Peyer's patch (tissue), 4 donors: ENCODE measurements around the gene AGPAT2.

Experiments
- POLR2A ChIP-seq, 2 donors: fragments of 450-650 bp; IDR thresholded peaks; one replicate each; pipeline ENCODE4 v1.5.1; 2017; ENCODE audit warnings: antibody characterized with exemption in 2 of 2, mild to moderate bottlenecking in 2 of 2, moderate library complexity in 2 of 2
- TF ChIP-seq, protein P1 (sequence below), 6 experiments: fragments of 450-650 bp in 4 of 6; fragments of 200-600 bp in 2 of 6; sonication (generic) in 1 of 6; IDR thresholded peaks; one replicate each; pipeline ENCODE4 v1.5.1; 2017 to 2019; ENCODE audit warnings: antibody characterized with exemption in 6 of 6, mild to moderate bottlenecking in 3 of 6, moderate library complexity in 1 of 6

DNA sequence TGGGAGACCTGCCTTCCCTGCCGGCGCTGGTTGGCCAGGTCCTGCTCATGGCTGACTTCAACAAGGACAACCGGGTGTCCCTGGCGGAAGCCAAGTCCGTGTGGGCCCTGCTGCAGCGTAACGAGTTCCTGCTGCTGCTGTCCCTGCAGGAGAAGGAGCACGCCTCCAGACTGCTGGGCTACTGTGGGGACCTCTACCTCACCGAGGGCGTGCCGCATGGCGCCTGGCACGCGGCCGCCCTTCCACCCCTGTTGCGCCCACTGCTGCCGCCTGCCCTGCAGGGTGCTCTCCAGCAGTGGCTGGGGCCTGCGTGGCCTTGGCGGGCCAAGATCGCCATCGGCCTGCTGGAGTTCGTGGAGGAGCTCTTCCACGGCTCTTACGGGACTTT lies 35.7 kb upstream of the AGPAT2 start:
- TF ChIP-seq, protein P1, sequence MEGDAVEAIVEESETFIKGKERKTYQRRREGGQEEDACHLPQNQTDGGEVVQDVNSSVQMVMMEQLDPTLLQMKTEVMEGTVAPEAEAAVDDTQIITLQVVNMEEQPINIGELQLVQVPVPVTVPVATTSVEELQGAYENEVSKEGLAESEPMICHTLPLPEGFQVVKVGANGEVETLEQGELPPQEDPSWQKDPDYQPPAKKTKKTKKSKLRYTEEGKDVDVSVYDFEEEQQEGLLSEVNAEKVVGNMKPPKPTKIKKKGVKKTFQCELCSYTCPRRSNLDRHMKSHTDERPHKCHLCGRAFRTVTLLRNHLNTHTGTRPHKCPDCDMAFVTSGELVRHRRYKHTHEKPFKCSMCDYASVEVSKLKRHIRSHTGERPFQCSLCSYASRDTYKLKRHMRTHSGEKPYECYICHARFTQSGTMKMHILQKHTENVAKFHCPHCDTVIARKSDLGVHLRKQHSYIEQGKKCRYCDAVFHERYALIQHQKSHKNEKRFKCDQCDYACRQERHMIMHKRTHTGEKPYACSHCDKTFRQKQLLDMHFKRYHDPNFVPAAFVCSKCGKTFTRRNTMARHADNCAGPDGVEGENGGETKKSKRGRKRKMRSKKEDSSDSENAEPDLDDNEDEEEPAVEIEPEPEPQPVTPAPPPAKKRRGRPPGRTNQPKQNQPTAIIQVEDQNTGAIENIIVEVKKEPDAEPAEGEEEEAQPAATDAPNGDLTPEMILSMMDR (IDR thresholded peaks at IDR 0.05): no peak
- no peak for TF ChIP-seq POLR2A (IDR thresholded peaks at IDR 0.05)
